ENCODE measurements around the gene CRYM.

DNA sequence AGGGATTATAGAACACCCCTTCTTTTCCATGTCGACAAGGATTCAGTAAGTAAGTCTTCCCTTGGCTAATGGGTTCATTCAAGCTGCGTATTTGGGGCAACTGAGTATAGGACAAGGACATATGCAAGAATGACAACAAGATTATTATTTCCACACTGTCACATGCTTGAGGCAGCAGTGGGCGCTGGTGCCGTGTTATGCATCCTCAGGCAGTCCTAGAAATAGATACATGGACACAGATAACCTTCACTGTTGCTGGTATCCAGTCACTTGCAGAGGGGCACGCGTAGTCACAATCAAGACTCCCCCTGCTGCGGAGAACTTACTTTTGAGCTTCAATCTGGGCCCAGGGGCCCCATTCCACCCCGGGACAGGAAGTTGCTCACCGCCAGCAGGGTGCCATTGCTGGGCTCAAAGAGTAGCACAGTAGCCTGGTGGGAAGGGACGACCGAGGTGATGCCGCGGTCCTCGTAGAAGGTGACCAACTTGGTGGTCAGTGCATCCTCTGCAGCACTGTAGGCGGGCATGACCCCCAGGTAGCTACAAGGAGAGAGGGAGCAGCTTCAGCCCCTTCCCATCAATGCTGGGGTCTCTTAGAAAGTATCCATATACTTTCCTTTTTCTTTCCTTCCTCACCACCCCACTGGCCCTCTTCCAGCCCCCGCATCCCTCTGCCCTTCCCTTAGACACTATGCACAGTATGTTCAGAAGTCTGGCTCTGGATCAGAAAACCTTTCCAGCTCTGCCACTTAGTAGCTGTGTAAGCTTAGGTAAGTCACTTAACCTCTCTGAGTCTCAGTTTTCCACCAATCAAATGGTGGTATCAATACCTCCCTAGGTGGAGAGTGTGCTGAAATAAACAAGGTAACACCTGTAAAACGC is 804 bp downstream of the CRYM start:
- TF ChIP-seq, protein P1, sequence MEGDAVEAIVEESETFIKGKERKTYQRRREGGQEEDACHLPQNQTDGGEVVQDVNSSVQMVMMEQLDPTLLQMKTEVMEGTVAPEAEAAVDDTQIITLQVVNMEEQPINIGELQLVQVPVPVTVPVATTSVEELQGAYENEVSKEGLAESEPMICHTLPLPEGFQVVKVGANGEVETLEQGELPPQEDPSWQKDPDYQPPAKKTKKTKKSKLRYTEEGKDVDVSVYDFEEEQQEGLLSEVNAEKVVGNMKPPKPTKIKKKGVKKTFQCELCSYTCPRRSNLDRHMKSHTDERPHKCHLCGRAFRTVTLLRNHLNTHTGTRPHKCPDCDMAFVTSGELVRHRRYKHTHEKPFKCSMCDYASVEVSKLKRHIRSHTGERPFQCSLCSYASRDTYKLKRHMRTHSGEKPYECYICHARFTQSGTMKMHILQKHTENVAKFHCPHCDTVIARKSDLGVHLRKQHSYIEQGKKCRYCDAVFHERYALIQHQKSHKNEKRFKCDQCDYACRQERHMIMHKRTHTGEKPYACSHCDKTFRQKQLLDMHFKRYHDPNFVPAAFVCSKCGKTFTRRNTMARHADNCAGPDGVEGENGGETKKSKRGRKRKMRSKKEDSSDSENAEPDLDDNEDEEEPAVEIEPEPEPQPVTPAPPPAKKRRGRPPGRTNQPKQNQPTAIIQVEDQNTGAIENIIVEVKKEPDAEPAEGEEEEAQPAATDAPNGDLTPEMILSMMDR (IDR thresholded peaks at IDR 0.05; ENCODE audit: low read depth, low read length, missing input control) = no peak
- TF ChIP-seq FOXA1 (IDR thresholded peaks at IDR 0.05) (no peak), SP1 (IDR thresholded peaks at IDR 0.05) (no peak)
- TF ChIP-seq, protein P2, sequence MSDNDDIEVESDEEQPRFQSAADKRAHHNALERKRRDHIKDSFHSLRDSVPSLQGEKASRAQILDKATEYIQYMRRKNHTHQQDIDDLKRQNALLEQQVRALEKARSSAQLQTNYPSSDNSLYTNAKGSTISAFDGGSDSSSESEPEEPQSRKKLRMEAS (IDR thresholded peaks at IDR 0.05) = no peak

Measured in liver (tissue), 3 donors.